Fibroblast of pulmonary artery (primary cell): ENCODE data around the gene IFT172.
"Not testable (repeated sequence)": the region's sequence is repeated elsewhere in the genome, so short reads cannot be mapped to it uniquely, and the experiment has no call there.

Experiments
- DNase-seq: peaks from one replicate; pipeline ENCODE4 v3.0.0-alpha.2; 2010; ENCODE audit warnings: low read depth
- H3K4me3 ChIP-seq: replicated peaks from 2 replicates; pipeline ENCODE4 v1.5.1; 2011; ENCODE audit warnings: low read depth, mild to moderate bottlenecking, control low read depth, low read length, moderate library complexity
- TF ChIP-seq, protein P1 (sequence below): IDR thresholded peaks from 2 replicates; pipeline ENCODE4 v1.5.1; 2011; ENCODE audit warnings: mild to moderate bottlenecking, control low read depth, low read length, inconsistent platforms; ENCODE audit errors: missing control alignments

Gene IFT172, protein sequence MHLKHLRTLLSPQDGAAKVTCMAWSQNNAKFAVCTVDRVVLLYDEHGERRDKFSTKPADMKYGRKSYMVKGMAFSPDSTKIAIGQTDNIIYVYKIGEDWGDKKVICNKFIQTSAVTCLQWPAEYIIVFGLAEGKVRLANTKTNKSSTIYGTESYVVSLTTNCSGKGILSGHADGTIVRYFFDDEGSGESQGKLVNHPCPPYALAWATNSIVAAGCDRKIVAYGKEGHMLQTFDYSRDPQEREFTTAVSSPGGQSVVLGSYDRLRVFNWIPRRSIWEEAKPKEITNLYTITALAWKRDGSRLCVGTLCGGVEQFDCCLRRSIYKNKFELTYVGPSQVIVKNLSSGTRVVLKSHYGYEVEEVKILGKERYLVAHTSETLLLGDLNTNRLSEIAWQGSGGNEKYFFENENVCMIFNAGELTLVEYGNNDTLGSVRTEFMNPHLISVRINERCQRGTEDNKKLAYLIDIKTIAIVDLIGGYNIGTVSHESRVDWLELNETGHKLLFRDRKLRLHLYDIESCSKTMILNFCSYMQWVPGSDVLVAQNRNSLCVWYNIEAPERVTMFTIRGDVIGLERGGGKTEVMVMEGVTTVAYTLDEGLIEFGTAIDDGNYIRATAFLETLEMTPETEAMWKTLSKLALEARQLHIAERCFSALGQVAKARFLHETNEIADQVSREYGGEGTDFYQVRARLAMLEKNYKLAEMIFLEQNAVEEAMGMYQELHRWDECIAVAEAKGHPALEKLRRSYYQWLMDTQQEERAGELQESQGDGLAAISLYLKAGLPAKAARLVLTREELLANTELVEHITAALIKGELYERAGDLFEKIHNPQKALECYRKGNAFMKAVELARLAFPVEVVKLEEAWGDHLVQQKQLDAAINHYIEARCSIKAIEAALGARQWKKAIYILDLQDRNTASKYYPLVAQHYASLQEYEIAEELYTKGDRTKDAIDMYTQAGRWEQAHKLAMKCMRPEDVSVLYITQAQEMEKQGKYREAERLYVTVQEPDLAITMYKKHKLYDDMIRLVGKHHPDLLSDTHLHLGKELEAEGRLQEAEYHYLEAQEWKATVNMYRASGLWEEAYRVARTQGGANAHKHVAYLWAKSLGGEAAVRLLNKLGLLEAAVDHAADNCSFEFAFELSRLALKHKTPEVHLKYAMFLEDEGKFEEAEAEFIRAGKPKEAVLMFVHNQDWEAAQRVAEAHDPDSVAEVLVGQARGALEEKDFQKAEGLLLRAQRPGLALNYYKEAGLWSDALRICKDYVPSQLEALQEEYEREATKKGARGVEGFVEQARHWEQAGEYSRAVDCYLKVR (N-terminal part only)

DNA sequence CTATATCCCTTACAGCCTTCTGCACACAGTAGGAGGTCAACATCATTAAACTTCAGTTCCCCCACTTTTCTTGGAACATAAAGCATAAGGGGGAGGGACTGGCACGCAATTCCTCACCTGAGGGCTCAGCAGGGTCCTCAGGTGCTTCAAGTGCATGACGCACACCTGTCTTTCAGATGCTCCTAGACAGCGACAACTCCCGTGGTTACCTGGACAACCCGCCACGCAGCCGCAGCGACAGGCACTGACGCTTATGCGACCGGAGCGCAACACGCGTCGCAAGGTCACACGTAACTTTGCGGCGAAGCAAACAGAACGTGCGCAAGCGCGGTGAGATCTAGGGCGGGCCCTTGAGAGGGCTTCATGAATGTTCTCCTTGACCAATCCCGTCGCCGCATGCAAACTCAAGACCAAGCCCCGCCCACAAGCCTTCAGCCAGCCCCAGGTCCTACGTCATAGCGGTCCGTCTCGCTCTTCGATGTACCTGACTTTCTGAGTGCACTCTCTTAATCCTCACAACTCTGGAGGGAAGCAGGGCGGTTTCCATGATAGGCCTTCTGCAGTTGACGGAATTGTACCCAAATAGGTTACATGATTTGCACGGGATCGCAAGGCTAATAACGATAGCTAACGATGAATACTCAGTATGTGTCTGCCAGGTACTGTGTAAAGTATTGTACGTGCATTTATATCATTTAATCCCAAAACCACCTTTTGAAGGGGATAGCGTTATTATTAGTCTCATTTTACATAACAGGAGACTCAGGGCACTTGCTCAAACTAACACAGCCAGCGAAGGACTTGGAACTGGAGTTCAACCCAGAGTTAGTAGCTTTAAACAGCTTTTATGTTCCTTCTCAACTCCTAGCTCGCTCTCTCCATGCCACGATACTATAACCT is at the start of gene IFT172:
Gene IFT172 (minus strand): TSS at position 246 of the 900 bp plus-strand sequence. CDS start 90 bp downstream, at position 156.
- peak within 1 kb of the TSS; percentile 79 for H3K4me3 ChIP-seq

DNA sequence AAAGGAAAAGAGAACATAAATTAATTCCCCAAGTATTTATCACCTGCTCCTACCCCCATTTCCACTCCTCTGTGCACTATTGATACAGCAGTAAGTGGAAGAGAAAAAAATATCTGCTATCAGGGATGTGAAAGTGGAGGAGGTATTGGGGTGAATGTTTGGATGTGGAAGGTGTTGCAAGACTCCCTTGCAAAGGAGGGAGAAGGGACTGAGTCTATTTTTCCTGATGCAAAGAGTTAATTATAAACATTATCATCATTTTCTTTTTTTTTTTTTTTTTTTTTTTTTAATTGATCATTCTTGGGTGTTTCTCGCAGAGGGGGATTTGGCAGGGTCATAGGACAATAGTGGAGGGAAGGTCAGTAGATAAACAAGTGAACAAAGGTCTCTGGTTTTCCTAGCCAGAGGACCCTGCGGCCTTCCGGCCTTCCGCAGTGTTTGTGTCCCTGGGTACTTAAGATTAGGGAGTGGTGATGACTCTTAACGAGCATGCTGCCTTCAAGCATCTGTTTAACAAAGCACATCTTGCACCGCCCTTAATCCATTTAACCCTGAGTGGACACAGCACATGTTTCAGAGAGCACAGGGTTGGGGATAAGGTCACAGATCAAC is 49.4 kb upstream of the IFT172 start:
- not testable (repeated sequence) for H3K4me3 ChIP-seq, DNase-seq

More for the DNA sequence above, at the start of gene IFT172:
- peak; percentile 99 for DNase-seq
- TF ChIP-seq, protein P1, sequence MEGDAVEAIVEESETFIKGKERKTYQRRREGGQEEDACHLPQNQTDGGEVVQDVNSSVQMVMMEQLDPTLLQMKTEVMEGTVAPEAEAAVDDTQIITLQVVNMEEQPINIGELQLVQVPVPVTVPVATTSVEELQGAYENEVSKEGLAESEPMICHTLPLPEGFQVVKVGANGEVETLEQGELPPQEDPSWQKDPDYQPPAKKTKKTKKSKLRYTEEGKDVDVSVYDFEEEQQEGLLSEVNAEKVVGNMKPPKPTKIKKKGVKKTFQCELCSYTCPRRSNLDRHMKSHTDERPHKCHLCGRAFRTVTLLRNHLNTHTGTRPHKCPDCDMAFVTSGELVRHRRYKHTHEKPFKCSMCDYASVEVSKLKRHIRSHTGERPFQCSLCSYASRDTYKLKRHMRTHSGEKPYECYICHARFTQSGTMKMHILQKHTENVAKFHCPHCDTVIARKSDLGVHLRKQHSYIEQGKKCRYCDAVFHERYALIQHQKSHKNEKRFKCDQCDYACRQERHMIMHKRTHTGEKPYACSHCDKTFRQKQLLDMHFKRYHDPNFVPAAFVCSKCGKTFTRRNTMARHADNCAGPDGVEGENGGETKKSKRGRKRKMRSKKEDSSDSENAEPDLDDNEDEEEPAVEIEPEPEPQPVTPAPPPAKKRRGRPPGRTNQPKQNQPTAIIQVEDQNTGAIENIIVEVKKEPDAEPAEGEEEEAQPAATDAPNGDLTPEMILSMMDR = no peak

DNA sequence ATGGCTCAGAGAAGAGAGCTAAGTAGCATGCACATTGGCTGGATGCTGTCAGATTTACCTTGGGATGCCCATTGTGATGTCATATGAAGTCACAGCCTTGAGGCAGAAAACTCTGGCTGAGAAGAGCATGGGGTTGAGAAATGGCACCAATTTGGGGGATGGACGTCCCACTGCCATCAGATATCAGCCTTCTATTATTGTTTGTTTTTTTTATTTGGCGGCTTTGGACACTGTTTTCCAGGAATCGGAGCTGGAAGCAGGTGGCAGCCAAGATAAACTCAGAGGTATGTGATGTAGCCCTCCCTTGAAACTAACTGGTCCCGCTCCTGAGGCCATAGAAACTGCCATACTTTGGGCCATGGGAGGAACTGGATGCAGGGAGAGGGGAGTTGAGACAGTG is 47.7 kb upstream of the IFT172 start:
- TF ChIP-seq, protein P1 = no peak
- no peak overlapping the region for H3K4me3 ChIP-seq
- DNase-seq = no peak

DNA sequence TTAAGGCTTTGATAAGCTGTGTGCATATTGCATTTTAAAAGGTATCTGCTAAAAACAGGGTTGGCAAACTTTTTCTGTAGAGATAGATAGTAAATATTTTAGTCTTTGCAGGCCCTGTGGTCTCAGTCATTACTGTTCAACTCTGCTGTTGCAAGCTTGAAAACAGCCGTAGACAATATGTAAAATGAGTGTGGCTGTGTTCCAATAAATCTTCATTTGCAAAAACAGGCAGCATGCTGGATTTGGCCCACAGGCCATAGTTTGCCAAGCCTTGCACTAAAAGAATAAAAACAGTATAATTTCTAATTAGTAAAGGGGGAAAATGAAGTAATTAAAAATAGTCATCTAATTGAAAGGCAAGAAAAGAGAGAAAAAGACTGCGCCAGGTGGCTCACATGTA is 42.4 kb upstream of the IFT172 start:
- TF ChIP-seq, protein P1 = no peak
- DNase-seq = no peak
- H3K4me3 ChIP-seq = no peak overlapping the region

DNA sequence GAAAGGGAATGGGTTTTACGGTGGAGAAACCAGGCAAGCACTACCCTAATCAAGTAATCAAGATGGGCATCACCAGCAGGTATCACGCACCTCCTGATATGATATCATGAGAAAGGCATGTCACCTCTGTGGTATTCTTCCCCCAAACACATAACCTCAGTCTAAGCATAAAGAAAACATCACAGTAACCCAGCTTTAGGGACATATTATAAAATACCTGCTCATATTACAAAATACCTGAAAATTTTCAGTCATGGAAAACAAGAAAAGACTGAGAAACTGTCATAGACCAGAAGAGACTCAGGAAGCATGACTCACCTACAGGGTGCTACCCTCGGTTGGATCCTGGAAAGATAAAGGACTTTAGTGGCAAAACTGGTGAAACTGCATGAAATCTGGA is 37.6 kb upstream of the IFT172 start:
- TF ChIP-seq, protein P1 = no peak
- H3K4me3 ChIP-seq = no peak overlapping the region
- DNase-seq = peak; percentile 13

DNA sequence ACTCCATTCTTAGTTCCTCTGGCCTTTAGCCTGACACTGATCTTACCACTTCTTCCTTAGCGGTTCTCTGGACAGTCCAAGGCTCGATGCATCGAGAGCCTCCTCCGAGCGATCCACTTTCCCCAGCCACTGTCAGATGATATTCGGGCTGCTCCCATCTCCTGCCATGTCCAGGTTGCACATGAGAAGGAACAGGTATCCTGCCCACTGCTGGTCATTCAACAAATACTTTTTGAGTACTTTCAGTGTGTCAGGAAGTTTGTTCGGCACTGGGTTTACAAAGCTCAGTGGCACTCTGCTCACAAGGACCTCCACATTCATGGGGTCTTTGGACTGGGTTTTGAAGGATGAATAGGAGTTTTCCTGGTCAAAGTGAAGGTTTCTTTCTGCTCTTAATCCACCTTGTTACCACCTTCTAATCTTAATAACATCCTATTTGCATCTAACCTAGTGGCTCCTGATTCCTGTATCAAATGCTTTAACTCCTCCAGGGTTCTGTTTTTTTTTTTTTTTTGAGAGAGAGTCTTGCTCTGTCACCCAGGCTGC is 32.9 kb upstream of the IFT172 start:
- no peak for DNase-seq
- TF ChIP-seq, protein P1 = no peak
- H3K4me3 ChIP-seq = no peak overlapping the region
